HG03460 (cell line): ENCODE measurements around the gene SPATA20.

ENCODE experiments used
- ATAC-seq: cut with Tn5 transposase; IDR thresholded peaks from one replicate; pipeline ENCODE4 v1.9.1; 2021; ENCODE audit not compliant: unreplicated experiment

The SPATA20 gene

DNA sequence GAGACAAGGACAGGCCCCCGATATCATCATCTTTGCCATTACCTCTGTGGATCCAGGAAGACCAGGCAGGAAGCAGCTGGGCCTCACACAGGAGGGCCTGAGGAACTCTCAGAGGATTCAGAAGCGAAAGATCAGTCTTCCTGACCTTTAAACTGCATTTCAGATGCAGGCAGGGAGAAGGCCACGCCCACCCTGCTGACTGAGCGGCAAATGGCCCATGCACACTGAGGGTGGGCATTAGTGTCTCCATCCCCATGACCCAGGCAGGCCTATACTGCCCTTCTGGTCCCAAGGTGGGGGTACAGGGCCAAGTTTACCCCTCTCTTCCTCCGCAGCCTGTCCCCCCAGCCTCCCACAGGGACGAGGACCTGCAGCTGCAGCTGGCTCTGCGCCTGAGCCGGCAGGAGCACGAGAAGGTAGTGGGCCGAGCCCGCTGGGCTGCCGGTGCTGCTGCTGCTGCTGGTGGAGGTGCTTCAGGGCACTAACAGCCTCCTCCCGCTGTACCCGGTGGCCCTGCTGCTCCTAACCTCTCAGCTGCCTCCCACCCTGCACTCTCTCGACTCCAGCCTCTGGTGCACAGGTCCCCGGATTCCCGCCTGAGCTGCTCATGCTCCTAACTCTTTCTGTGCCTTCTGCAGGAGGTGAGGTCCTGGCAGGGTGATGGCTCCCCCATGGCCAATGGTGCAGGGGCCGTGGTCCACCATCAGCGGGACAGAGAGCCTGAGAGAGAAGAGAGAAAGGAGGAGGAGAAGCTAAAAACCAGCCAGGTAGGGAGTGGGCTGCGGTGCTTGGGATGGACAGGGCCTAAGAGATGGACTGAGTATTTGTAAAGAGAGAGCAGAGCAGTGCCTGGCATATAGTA is 8.2 kb upstream of the SPATA20 start:
- no peak for ATAC-seq

DNA sequence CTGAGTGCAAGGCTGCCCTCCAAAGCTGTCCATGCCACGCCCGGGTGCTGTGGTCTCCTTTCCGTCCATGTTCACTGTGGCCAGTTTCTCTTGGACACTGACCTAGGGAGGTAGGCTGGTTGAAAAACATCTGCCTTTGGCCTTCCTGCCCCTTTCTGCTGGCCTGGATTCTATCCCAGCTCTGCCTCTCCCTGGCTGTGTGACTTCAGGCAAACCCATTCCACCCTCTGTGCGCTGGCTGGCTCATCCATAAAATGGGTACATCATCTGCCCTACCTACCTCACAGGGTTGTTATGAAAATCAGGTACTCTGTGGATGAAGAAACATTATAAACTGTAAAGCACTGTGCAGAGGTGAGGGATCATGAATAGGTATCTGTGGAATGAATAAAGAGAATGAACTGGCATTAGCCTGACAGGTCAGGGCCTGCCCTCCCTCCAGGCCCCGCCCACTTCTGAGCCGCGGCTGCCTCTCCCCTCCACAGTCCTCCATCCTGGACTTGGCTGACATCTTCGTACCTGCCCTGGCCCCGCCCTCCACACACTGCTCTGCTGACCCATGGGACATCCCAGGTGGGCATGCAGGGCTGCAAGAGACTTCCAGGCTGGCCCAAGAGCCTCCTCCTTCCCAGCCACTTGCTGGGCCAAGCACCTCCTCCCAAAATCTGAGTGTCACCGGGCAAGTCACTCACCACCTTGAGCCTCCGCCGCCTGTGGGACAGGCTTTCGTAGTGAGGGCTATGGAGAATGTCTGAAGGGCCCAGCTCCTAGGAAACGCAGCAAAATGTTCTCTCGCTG is 7.0 kb upstream of the SPATA20 start:
- no peak for ATAC-seq

GRCh38 chr17:50540560-50541401 is 6.2 kb upstream of the SPATA20 start:
- ATAC-seq, result no peak

GRCh38 chr17:50541402-50541715 is 5.6 kb upstream of the SPATA20 start:
- ATAC-seq, result no peak

GRCh38 chr17:50541716-50542688 is 5.0 kb upstream of the SPATA20 start:
- ATAC-seq, result peak; percentile 73

GRCh38 chr17:50542795-50543774 is 3.9 kb upstream of the SPATA20 start:
- ATAC-seq, result no peak

DNA sequence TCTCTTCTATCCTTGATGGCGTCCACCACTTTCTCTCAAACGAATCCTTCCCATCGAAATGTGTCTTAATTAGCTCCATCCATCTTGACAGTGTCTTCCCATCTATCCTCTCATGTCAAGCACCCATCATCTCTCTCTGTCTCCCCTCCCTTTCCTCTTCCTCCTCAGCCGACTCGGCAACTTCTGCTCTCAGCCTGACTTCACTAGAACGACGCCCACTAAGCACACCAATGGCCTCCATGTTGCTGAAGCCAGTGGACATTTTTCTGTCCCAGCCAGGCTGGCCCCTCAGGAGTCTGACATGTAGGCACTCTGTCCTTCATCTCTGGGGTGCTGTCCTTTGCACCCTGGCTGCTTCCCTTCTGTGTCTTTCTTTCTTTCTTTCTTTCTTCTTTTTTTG is 2.5 kb upstream of the SPATA20 start:
- ATAC-seq, result no peak

- ATAC-seq, result no peak
These were observed 1.7 kb upstream of the SPATA20 start for GRCh38 chr17:50545311-50545710.

DNA sequence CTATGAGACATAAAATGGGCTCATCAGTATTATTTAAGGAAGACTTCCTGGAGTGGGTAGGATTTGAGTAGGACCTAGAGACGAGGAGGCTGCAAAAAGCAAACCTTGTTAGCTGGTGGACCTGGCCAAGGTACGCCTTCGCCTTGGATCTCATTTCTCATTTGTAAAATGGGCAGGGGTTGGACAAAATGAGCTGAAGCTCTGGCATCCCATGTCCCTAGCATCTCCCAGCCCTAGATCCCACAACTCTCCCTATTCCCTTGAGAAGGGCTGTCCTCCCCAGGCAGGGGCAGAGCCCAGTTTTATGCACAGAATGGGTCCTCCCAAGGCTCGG is 306 bp upstream of the SPATA20 start:
- ATAC-seq, result no peak

GRCh38 chr17:50547736-50548083 is 736 bp downstream of the SPATA20 start:
- no peak for ATAC-seq

DNA sequence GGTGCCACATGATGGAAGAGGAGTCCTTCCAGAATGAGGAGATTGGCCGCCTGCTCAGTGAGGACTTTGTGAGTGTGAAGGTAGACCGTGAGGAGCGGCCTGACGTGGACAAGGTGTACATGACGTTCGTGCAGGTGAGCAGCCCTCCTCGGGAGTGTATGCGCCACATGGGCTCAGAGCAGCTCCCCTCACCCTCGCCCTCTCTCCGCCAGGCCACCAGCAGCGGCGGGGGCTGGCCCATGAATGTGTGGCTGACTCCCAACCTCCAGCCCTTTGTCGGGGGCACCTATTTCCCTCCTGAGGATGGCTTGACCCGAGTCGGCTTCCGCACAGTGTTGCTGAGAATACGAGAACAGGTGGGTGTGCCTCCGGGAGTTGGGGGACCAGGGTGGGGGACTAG is 1.9 kb downstream of the SPATA20 start:
- ATAC-seq, result no peak

- no peak for ATAC-seq
These were observed 2.4 kb downstream of the SPATA20 start for GRCh38 chr17:50549256-50549941.

GRCh38 chr17:50549969-50550368 is 3.0 kb downstream of the SPATA20 start:
- no peak for ATAC-seq

DNA sequence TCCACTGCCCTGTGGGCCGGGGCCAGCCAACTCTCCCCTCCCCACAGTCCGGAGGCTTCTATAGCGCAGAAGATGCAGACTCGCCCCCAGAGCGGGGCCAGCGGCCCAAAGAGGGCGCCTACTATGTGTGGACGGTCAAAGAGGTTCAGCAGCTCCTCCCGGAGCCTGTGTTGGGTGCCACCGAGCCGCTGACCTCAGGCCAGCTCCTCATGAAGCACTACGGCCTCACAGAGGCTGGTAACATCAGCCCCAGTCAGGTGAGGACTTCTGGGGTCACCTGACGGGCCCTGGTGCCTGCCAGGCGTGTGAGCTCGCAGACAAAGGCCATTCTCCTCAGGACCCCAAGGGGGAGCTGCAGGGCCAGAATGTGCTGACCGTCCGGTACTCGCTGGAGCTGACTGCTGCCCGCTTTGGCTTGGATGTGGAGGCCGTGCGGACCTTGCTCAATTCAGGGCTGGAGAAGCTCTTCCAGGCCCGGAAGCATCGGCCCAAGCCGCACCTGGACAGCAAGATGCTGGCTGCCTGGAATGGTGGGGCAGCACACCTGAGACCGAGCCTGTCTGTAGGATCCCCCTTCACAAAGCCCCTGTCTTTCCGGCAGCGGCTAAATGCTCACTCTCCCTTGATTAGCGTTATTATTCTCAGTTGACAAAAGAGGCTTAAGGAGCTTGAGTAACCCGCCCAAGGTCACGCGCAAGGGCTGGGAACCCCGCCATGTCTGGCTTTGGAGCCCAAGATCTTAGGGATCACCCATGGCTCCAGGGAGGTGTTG is 3.9 kb downstream of the SPATA20 start:
- ATAC-seq, result no peak

- ATAC-seq, result no peak
These were observed 4.5 kb downstream of the SPATA20 start for GRCh38 chr17:50551433-50551815.

DNA sequence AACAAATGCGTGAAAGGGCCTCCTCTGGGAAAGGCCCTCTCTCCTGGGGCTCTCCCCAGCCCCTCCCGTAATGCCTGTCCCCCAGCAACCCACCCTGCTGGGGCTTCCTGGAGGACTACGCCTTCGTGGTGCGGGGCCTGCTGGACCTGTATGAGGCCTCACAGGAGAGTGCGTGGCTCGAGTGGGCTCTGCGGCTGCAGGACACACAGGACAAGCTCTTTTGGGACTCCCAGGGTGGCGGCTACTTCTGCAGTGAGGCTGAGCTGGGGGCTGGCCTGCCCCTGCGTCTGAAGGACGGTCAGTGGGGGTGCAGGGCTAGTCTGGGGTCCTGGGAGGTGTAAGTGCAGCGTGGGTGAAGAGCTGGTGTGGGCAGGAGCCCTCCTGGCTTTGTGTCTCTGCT is 4.9 kb downstream of the SPATA20 start:
- ATAC-seq, result no peak

DNA sequence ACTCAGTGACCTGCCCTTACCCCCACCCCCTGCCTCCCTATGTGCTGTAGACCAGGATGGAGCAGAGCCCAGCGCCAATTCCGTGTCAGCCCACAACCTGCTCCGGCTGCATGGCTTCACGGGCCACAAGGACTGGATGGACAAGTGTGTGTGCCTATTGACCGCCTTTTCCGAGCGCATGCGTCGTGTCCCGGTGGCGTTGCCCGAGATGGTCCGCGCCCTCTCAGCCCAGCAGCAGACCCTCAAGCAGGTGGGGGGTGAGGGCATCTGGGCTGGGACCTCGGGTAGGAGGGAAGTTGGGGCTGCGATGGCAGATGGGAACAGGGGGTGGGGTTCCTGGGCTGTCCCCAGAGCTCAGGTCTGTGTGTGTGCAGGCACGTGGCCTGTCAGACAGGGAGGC is 7.2 kb downstream of the SPATA20 start:
- no peak for ATAC-seq

GRCh38 chr17:50556803-50557202 is 9.8 kb downstream of the SPATA20 start:
- ATAC-seq, result no peak
